HepG2 (cell line): ENCODE results near the gene ZBTB7B. TPM values are rescaled to one million over a fixed set of nuclear protein-coding genes. Genes with fewer than 3 reads are reported as not detected.

ENCODE experiments used
- BCL3 ChIP-seq: sonication (generic); formaldehyde crosslinking; IDR thresholded peaks from 2 replicates; pipeline ENCODE4 v1.5.1; 2020; ENCODE audit warnings: mild to moderate bottlenecking, missing genetic modification reagents, moderate library complexity
- KLF6 ChIP-seq: IDR thresholded peaks from 2 replicates; pipeline ENCODE4 v1.8.0; 2016; ENCODE audit warnings: missing biosample characterization, missing genetic modification reagents
- MED13 ChIP-seq: sonication (generic); formaldehyde crosslinking; IDR thresholded peaks from 2 replicates; pipeline ENCODE4 v1.5.0; 2020; ENCODE audit warnings: missing genetic modification reagents
- MED8 ChIP-seq: sonication (generic); formaldehyde crosslinking; IDR thresholded peaks from 2 replicates; pipeline ENCODE4 v1.8.1; 2023; ENCODE audit warnings: mild to moderate bottlenecking, missing genetic modification reagents; ENCODE audit not compliant: insufficient replicate concordance
- MTA1 ChIP-seq: sonication (generic); formaldehyde crosslinking; IDR thresholded peaks from 2 replicates; pipeline ENCODE4 v1.4.0; 2020; ENCODE audit warnings: missing genetic modification reagents, mild to moderate bottlenecking, borderline replicate concordance
- MZF1 ChIP-seq: sonication (generic); formaldehyde crosslinking; IDR thresholded peaks from 2 replicates; pipeline ENCODE4 v1.8.1; 2023; ENCODE audit warnings: mild to moderate bottlenecking, missing genetic modification reagents, borderline replicate concordance
- POLR2AphosphoS5 ChIP-seq: IDR thresholded peaks from 2 replicates; pipeline ENCODE4 v1.6.1; 2012; ENCODE audit warnings: low read depth, low read length
- SUZ12 ChIP-seq: fragments of 150-350 bp; IDR thresholded peaks from 2 replicates; pipeline ENCODE4 v1.6.1; 2014; ENCODE audit warnings: low read depth, low read length
- YEATS4 ChIP-seq: sonication (generic); formaldehyde crosslinking; IDR thresholded peaks from 2 replicates; pipeline ENCODE4 v1.4.0; 2020; ENCODE audit warnings: missing genetic modification reagents, borderline replicate concordance
- ZBTB1 ChIP-seq: sonication (generic); formaldehyde crosslinking; IDR thresholded peaks from 2 replicates; pipeline ENCODE4 v1.4.0; 2020; ENCODE audit warnings: missing genetic modification reagents, borderline replicate concordance
- ZBTB38 ChIP-seq: sonication (generic); formaldehyde crosslinking; IDR thresholded peaks from 2 replicates; pipeline ENCODE4 v1.5.1; 2020; ENCODE audit warnings: mild to moderate bottlenecking, missing genetic modification reagents
- ZFP41 ChIP-seq: sonication (generic); formaldehyde crosslinking; IDR thresholded peaks from 2 replicates; pipeline ENCODE4 v1.4.0; 2020; ENCODE audit warnings: mild to moderate bottlenecking, missing genetic modification reagents, borderline replicate concordance
- ZFX ChIP-seq: sonication (generic); formaldehyde crosslinking; IDR thresholded peaks from 2 replicates; pipeline ENCODE4 v1.4.0; 2020; ENCODE audit warnings: mild to moderate bottlenecking, low read depth, missing genetic modification reagents, moderate library complexity
- ZNF367 ChIP-seq: sonication (generic); formaldehyde crosslinking; IDR thresholded peaks from 2 replicates; pipeline ENCODE4 v1.4.0; 2020; ENCODE audit warnings: missing genetic modification reagents, borderline replicate concordance
- ZNF564 ChIP-seq: sonication (generic); formaldehyde crosslinking; IDR thresholded peaks from 2 replicates; pipeline ENCODE4 v1.8.1; 2023; ENCODE audit warnings: mild to moderate bottlenecking, missing genetic modification reagents
- ZNF567 ChIP-seq: sonication (generic); formaldehyde crosslinking; IDR thresholded peaks from 2 replicates; pipeline ENCODE4 v1.8.1; 2023; ENCODE audit warnings: mild to moderate bottlenecking, missing genetic modification reagents, borderline replicate concordance
- ZNF616 ChIP-seq: sonication (generic); formaldehyde crosslinking; IDR thresholded peaks from 2 replicates; pipeline ENCODE4 v1.5.0; 2020; ENCODE audit warnings: low read depth, mild to moderate bottlenecking, missing genetic modification reagents
- ZNF619 ChIP-seq: sonication (generic); formaldehyde crosslinking; IDR thresholded peaks from 2 replicates; pipeline ENCODE4 v1.4.0; 2020; ENCODE audit warnings: mild to moderate bottlenecking, missing genetic modification reagents
- ZNF674 ChIP-seq: sonication (generic); formaldehyde crosslinking; IDR thresholded peaks from 2 replicates; pipeline ENCODE4 v1.5.0; 2020; ENCODE audit warnings: low read depth, mild to moderate bottlenecking, missing genetic modification reagents
- ZNF781 ChIP-seq: sonication (generic); formaldehyde crosslinking; IDR thresholded peaks from 2 replicates; pipeline ENCODE4 v1.5.1; 2020; ENCODE audit warnings: borderline replicate concordance, mild to moderate bottlenecking, missing genetic modification reagents; ENCODE audit errors: not compliant biosample characterization
- ZZZ3 ChIP-seq: sonication (generic); formaldehyde crosslinking; IDR thresholded peaks from 2 replicates; pipeline ENCODE4 v1.4.0; 2020; ENCODE audit warnings: missing genetic modification reagents, mild to moderate bottlenecking, borderline replicate concordance
- polyA plus RNA-seq, 8 experiments: library from polyadenylated mRNA; depleted of rRNA in 3 of 8; stranded (reverse) in 7 of 8; unstranded in 1 of 8; fragments of >200 nt; fragmentation: Illumina TruSeq in 4 of 8; extraction: Trizol in 4 of 8; gene quantifications; 2 replicates each; pipeline versions ENCODE4 v1.2.1 to v1.2.3, GENCODE V29; 2011 to 2016; ENCODE audit warnings: low read depth in 4 of 8, missing spikeins in 1 of 8, mixed read lengths in 1 of 8; ENCODE audit not compliant: insufficient read depth in 1 of 8
- total RNA-seq, 5 experiments: library from RNA; depleted of rRNA; stranded (reverse); fragments of >200 nt; fragmentation: Illumina TruSeq; extraction: Trizol; gene quantifications; 2 replicates each; pipeline ENCODE4 v1.2.3, GENCODE V29; 2016; ENCODE audit warnings: low read depth in 1 of 5
- TF ChIP-seq, protein P1 (sequence below): sonication (generic); formaldehyde crosslinking; IDR thresholded peaks from 2 replicates; pipeline ENCODE4 v1.5.0; 2020; ENCODE audit warnings: mild to moderate bottlenecking, missing genetic modification reagents
- TF ChIP-seq, protein P2 (sequence below): sonication (generic); formaldehyde crosslinking; IDR thresholded peaks from 2 replicates; pipeline ENCODE4 v1.9.0; 2022; ENCODE audit warnings: missing genetic modification reagents, mild to moderate bottlenecking, borderline replicate concordance
- TF ChIP-seq, protein P3 (sequence below): sonication (generic); formaldehyde crosslinking; IDR thresholded peaks from 2 replicates; pipeline ENCODE4 v1.8.0; 2022; ENCODE audit warnings: missing genetic modification reagents, low read depth, mild to moderate bottlenecking, borderline replicate concordance

Gene ZBTB7B
- total and polyA plus RNA-seq, 2 of the 13 experiments (the other 11 are each of a cell fraction or from before 2014, with no cell fraction given): 15.5 to 17.5 TPM

DNA sequence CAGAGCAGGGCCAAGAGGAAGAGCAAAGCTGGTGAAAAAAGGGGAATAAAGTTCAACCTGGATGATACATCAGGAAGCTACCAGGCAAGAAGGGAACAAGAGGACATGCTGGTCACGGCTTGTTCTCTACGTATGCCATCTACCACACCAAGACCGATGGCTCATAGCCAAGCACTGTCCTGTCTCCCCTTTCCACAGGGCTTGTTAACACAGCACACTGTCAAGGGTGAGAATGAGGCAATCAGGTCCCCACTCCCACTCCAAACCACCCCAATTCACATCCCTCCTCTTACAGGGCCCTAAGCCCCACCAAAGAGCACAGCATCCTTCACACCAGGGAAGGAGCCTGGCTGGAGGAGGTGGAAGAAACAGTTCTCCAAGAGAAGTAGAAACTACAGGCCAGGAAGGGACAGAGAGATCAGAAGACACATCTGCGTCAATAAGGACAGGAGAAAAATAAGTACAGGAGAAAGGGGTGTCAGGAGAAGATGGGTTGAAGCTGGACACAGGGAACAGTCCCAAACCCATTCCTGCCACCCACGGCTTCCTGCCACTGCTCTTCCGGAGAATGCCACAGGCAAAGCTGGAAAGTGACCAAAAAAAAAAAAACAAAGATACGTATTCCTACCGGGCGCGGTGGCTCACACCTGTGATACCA is 31.1 kb upstream of the ZBTB7B start (continued):
- TF ChIP-seq, protein P1, sequence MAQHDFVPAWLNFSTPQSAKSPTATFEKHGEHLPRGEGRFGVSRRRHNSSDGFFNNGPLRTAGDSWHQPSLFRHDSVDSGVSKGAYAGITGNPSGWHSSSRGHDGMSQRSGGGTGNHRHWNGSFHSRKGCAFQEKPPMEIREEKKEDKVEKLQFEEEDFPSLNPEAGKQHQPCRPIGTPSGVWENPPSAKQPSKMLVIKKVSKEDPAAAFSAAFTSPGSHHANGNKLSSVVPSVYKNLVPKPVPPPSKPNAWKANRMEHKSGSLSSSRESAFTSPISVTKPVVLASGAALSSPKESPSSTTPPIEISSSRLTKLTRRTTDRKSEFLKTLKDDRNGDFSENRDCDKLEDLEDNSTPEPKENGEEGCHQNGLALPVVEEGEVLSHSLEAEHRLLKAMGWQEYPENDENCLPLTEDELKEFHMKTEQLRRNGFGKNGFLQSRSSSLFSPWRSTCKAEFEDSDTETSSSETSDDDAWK: no peak
- TF ChIP-seq KLF6: no peak
- no peak for TF ChIP-seq BCL3 (CRISPR knock-in tag)
- TF ChIP-seq, protein P2, sequence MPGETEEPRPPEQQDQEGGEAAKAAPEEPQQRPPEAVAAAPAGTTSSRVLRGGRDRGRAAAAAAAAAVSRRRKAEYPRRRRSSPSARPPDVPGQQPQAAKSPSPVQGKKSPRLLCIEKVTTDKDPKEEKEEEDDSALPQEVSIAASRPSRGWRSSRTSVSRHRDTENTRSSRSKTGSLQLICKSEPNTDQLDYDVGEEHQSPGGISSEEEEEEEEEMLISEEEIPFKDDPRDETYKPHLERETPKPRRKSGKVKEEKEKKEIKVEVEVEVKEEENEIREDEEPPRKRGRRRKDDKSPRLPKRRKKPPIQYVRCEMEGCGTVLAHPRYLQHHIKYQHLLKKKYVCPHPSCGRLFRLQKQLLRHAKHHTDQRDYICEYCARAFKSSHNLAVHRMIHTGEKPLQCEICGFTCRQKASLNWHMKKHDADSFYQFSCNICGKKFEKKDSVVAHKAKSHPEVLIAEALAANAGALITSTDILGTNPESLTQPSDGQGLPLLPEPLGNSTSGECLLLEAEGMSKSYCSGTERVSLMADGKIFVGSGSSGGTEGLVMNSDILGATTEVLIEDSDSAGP (CRISPR knock-in tag): no peak
- TF ChIP-seq ZZZ3 (CRISPR knock-in tag): no peak
- no peak for TF ChIP-seq ZBTB1 (CRISPR knock-in tag)
- peak; percentile 57; the same call in 1 of the 2 replicates for TF ChIP-seq ZBTB38 (CRISPR knock-in tag)
- no peak for TF ChIP-seq MED8 (CRISPR knock-in tag)
- TF ChIP-seq MZF1 (CRISPR knock-in tag): no peak
- TF ChIP-seq, protein P3, sequence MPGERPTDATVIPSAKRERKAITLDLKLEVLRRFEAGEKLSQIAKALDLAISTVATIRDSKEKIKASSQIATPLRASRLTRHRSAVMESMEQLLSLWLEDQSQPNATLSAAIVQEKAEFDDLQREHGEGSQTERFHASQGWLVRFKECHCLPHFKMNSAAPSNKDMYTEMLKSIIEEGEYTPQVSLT (CRISPR knock-in tag): no peak
- TF ChIP-seq MTA1: no peak
- no peak for TF ChIP-seq POLR2AphosphoS5
- TF ChIP-seq YEATS4 (CRISPR knock-in tag): 0 out of 2 replicates have a peak, but pooled peaks have one; percentile 6
- no peak for TF ChIP-seq ZFX (CRISPR knock-in tag)
- no peak for TF ChIP-seq ZNF674 (CRISPR knock-in tag)
- 0 out of 2 replicates have a peak, but pooled peaks have one; percentile 44 for TF ChIP-seq ZNF619 (CRISPR knock-in tag)
- 0 out of 2 replicates have a peak, but pooled peaks have one; percentile 37 for TF ChIP-seq ZNF567 (CRISPR knock-in tag)
- TF ChIP-seq ZNF616 (CRISPR knock-in tag): no peak
- TF ChIP-seq ZNF781: peak; percentile 13
- no peak for TF ChIP-seq SUZ12
- no peak for TF ChIP-seq ZNF367 (CRISPR knock-in tag)
- peak; percentile 26; the same call in 1 of the 2 replicates for TF ChIP-seq ZFP41 (CRISPR knock-in tag)
- TF ChIP-seq MED13 (CRISPR knock-in tag): no peak
- TF ChIP-seq ZNF564: no peak
